PFSK-1 (cell line): ENCODE data around the gene LARP4B.

ENCODE experiments used
- POLR2AphosphoS5 ChIP-seq: IDR thresholded peaks from 2 replicates; pipeline ENCODE4 v1.6.1; 2012; ENCODE audit warnings: low read depth, mild to moderate bottlenecking, control low read depth, low read length, moderate library complexity
- SIN3A ChIP-seq: IDR thresholded peaks from 2 replicates; pipeline ENCODE4 v1.6.1; 2012; ENCODE audit warnings: mild to moderate bottlenecking, low read length, moderate library complexity, borderline replicate concordance; ENCODE audit not compliant: insufficient read depth

DNA sequence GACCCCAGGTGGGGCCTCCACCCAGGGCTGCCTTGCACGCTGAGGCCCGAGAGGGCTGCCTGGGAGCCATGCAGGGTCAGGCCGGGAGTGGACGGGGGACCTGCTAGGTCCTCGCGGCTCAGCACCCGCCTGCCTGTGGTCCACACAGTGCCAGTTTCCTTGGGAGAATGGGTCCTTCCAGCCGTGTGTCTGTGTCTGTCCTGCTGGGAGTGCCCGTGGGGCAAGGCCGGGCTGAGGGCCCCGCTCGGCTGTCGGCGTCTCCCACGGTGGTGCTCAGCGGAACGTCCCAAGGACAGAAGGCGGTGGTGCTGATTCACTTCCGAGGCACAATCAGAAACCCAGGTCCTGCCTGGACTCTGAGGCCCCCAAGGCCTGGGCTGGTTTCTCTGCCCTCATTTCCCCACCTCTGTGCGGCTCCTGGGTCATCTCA is 33.5 kb upstream of the LARP4B start:
- no peak for TF ChIP-seq SIN3A
- no peak for TF ChIP-seq POLR2AphosphoS5
